ENCODE results near the gene H6PD.
"Not testable (repeated sequence)": the region's sequence is repeated elsewhere in the genome, so short reads cannot be mapped to it uniquely, and the experiment has no call there.

The H6PD gene

DNA sequence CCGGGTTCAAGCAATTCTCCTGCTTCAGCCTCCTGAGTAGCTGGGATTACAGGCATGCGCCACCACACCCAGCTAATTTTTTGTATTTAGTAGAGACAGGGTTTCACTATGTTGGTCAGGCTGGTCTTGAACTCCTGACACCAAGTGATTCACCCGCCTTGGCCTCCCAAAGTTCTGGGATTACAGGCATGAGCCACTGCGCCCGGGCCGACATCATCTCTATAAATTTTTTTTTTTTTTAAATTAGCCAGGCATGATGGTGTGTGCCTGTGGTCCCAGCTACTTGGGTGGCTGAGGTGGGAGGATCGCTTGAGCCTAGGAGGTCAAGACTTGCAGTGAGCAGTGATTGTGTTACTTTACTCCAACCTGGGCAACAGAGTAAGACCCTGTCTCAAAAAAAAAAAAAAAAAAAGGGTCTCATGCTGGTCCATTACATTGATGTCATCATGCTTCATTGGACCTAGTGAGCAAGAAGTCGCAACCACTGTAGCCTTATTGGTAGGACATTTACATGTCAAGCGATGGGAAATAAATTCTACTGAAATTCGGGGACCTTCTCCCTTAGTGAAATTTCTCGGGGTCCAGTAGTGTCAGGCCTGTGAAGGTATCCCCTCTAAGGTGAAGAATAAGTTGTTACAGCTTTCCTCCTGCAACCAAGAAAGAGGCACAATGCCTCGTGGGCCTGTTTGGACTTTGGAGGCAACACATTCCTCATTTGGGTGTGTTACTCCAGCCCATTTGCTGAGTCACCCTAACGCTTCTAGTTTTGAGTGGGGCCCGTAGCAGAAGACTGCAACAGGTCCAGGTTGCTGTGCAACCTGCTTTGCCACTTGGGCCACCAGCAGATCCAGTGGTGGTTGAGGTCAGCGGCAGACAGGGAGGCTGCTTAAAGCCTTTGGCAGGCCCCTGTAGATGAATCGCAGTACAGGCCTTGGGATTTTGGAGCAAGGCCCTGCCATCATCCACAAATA, 65.3 kb downstream of the H6PD start:
- not testable (repeated sequence) for DNase-seq (ENCODE audit: low read depth)

DNA sequence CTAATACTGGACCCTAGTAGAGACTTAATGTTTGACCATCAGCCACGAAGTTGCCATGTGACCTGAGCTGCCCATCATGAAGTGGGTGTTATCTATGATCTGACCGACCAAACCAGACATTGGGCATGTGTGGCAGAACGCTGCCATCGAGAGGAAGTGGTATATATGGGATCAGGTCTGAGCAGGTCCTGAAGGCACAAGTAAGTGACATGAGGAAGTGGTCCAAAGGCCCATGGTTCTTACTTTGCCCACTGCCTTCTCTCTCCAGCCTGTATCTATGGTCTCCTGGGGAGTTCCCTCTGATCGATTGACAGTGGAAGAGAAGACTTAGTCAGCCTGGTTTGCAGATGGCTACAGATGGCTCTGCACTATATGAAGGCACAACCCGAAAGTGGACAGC, 66.0 kb downstream of the H6PD start:
- no peak for DNase-seq (ENCODE audit: low read depth)

DNA sequence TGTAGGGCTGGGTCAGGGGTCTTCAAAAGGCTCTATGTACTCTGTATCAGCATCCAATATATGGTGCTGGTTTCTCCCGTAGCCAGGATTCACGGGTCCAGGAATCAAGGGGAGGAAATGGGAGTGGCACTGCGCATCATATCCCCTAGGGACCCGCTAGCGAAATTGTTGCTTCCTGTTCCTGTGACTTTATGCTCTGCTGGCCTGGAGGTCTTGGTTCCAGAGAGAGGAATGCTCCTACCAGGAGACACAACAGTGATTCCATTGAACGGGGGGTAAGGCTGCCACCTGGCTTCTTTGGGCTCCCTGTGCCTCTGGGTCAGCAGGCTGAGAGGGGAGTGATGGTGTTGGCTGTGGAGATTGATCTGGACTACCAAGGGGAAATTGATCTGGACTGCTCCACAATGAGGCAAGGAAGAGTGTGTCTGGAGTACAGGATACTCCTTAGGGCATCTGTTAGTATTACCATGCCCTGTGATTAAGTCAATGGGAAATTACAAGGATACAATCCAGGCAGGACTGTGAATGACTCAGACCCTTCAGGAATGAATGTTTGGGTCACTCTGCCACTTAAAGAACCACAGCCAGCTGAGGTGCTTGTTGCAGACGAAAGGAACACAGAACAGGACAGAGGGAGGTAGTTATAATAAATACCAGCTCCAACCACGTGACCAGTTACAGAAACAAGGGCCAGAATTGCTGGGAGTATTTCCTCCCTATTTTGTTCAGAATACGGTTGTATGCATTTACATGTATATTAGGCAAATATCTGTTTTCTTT, 68.4 kb downstream of the H6PD start:
- no peak for DNase-seq (ENCODE audit: low read depth)

DNA sequence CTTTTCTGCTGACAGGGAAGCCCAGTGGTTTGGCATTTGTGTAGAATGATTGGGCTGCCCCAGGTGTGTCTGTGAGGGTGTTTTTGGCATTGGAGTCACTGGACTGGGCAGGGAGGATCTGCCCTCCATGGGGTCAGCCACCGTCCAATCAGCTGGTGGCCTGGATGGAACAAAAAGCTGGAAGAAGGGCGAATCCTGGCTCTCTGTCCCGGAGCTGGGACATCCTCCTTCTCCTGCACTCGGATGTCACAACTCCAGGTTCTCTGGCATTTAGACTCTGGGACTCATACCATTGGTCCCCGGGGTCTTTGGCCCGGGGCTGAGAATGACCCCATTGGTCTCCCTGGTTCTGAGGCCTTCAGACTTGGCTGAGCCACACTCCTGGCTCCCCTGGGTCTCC, 69.3 kb downstream of the H6PD start:
- no peak for DNase-seq (ENCODE audit: low read depth)

DNA sequence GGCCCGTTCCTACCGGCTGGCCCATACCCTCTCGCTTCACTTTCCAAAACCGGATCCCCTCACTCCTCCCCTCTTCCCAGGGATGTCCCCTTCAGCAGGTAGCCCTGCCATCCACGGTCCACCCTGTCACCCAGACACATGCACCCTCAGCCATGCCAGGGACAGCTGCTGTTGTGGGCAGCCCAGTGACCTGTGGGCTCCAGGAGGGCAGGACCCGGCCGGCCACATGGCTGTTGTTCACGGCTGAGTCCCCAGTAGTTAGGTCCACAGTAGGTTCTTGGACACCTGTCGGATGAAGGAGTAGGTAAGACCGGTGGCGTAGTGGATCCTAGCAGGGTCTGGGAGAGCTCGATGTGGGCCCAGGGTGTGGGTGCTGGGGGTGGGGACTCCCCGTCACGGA, 70.6 kb downstream of the H6PD start:
- no peak for DNase-seq (ENCODE audit: low read depth)

DNA sequence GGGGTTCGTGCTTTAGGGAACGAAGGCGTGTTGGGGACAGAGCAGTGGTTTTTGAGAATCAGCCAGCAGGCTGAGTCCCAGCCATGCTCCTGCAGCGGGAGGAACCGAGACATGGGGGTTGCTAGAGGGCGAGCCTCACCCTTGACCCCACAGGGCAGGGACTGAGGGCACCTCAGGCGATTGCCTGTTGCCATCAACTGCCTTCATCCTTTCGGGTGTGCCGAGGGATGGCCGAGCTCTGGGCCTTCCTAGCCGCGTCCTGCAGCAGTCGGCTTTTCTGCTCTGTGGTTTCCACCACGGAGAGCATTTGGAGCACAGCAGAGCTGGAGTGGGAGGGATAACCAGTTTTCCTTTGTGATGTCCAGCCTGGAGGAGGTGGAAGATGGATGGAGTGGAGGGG, 71.4 kb downstream of the H6PD start:
- no peak for DNase-seq (ENCODE audit: low read depth)

DNA sequence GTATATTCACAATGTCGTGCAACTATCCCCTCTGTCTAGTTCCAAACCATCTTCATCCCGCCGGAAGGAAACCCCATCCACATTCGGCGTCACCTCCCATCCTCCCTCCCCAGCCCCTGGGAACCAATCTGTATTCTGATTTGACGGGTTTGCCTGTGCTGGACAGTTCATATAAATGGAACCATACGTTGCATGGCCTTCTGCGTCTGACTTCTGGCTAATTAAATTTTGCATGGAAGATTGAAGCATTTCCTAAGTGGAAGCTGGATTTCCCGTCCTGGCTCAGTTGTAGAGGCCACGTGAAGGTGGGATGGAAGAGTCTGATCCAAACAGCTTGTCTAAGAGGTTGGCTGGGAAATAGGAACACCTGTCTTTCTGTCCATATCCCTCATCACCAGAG, 72.7 kb downstream of the H6PD start:
- no peak for DNase-seq (ENCODE audit: low read depth)

DNA sequence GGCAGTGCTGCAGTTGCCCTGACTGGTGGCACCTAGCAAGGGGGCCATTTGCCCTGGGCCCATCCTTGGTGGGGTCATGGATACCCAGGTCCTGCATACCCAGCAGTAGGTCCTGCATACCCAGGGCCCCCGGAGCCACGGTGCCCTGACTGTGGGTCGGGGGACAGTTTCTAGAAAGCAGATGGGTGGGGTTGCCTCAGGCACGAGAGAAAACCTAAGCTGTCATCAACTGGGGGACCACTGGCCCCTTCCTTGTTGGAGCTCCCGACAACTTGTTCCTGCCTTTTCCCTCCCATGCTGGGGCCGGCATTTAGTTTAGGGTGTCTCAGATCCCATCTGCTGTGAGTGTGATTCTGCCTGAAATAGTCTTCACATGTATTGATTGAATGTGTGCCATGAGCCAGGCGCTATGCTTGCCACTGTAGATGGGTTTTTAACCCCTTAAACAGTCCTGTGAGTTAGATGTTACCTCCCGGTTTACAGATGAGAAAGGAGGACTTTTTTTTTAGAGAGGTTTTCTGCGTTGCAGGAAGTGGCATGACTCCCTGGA, 73.7 kb downstream of the H6PD start:
- DNase-seq (ENCODE audit: low read depth), result no peak

DNA sequence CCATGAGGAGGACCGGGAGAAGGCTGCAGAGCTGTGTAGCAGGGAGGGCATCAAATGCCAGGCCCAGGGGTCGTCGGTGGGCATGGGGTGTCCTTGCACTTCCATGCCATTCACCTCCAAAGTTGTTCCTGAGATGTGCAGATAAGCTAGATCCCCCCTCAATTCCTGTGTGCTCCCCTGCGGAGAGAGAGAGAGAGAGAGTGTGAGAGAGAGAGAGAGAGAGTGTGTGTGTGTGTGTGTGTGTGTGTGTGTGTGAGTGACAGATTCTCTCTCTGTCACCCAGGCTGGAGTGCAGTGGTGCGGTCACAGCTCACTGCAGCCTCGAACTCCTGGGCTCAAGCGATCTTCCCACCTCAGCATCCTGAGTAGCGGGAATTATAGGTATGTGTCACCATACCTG, 74.5 kb downstream of the H6PD start:
- DNase-seq (ENCODE audit: low read depth), result no peak

DNA sequence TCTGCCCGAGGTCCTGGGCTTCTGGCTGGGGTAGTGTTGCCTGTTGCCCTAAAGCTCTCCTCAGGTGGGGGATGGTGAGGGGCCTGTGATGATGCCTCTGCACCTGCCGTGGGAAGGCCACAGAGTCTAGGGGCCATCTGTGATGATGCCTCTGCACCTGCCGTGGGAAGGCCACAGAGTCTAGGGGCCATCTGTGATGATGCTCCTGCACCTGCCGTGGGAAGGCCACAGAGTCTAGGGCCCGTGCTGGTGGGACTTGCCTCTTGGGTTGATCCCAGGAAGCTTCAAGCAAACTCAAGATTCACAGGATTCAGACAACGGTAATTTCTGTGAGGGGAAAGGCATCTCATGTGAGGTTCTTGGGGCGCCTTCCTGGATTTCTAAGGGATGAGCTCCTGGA, 75.4 kb downstream of the H6PD start:
- no peak for DNase-seq (ENCODE audit: low read depth)

DNA sequence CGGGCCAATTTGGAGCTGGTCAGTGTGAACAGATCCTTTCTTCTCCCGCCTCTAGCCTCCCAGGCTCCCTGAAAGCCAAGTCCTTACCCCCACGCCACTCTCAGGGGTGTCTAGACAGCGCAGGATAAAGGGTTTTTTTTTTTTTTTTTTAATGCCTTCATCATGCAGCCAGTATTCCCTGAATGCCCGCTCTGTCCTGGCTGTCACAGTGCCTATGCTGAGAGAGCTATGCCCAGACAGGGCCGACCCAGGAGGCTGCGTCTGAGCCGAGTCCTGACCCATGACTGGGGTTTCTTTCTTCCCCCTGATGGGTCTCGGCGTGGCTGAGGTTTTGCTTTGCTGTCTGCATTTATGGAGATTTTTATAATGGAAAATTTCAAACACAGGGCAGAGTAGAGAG, 76.5 kb downstream of the H6PD start:
- no peak for DNase-seq (ENCODE audit: low read depth)

DNA sequence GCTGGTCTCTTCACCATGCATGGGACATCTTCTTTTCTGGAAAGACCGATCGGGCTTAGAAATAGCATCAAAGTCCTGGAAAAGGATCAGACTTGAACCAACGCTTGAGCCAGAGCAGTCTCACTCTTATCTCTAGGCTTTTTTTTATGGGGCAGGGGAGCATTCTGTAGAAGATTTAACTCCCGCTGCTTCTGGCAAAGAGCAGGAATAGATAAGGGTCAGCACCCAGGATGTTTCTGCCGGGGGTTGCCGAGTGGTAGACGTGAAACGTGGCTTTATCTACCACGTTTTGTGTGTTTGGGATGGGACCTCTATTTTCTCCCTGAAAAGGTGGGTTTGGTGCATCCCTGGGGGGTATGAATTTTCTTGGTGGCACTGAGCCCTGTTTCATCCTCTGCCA, 76.9 kb downstream of the H6PD start:
- DNase-seq (ENCODE audit: low read depth), result no peak

DNA sequence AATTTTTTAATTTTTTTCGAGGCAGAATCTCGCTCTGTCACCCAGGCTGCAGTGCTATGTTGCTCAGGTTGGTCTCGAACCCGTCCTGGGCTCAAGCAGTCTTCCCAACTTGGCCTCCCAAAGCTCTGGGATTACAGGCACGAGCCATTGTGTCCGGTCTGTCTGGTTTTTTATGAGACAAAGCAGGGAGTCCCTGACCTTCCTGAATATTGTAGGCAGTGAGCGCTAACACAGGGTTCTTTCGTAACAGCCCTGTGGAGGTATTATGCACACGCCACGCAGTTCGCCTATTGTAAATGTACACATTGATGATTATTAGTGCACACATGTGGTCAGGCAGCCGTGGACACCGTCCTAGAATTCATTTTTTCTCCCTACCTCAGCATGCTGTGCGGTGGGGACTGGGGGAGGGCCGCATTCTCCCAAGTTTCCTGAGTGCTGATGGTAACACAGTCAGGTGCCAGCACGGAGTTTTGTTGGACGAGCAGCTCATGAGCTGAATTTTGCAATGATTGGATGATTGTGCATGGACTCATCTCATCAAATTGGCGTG, 77.7 kb downstream of the H6PD start:
- DNase-seq (ENCODE audit: low read depth), result no peak

DNA sequence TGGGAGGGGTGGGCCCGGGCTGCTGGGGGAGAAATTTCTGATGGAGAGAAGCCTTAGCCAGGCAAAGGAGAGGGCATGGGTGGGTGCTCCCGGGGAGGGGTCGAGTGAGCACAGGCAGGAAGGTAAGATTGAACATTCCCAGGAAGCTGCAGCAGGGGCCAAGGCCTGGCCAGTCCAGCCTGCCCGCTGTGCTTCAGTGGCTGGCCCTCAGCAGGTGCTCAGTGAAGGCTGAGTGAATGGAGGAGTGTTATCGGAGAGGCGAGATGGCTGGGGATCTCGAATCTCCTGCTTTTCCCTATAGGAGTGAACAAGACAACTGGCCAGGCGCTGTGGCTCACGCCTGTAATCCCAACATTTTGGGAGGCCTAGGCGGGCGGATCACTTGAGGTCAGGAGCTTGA, 79.0 kb downstream of the H6PD start:
- no peak for DNase-seq (ENCODE audit: low read depth)

DNA sequence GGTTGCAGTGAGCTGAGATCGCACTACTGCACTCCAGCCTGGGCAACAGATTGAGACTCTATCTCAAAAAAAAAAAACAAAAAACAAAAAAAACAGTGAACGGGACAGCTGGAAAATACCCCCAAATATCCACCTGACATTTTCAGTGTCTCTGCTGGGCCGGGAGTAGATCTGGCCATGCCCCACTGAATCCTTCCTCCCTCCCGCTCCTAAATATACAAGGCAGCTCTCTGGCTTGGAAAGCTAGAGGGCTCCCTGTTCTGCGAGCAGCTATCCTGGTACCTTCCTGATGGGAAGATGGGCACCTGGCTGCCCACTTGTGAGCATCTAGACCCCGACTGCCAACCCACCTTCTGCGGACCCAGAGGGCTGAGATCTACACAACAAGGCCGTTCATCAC, 79.5 kb downstream of the H6PD start:
- no peak for DNase-seq (ENCODE audit: low read depth)

DNA sequence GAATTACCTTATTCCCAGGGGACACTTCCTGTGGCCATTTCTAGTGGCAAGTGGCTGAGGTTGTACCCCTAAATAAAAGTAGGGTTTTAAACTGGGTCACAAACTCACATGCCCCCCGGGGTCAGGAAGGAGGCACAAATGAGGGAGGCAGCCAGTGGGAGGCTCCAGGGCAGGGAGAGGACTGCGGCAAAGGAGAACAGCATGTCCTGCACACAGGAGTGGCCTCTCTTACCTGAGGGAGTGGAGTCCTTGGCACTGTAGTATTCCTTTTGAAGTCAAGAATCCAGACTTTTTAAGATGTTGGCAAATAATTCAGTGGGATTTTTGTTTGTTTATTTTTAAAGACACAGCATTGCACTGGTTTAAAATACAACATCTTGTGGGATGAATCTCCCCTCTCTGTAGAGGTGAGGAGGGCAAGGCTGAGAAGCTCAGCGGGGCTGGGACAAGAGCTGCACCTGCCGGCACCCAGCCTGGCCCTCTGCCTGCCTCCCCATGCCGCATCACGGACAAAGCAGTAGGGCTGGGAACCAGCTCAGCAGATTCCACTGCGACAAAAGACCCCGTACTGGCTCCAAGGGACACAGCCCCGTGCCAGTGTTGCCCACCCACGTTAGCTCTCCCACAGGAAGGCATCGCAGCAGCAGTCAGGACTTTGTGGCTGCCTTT, 80.3 kb downstream of the H6PD start:
- DNase-seq (ENCODE audit: low read depth), result no peak

DNA sequence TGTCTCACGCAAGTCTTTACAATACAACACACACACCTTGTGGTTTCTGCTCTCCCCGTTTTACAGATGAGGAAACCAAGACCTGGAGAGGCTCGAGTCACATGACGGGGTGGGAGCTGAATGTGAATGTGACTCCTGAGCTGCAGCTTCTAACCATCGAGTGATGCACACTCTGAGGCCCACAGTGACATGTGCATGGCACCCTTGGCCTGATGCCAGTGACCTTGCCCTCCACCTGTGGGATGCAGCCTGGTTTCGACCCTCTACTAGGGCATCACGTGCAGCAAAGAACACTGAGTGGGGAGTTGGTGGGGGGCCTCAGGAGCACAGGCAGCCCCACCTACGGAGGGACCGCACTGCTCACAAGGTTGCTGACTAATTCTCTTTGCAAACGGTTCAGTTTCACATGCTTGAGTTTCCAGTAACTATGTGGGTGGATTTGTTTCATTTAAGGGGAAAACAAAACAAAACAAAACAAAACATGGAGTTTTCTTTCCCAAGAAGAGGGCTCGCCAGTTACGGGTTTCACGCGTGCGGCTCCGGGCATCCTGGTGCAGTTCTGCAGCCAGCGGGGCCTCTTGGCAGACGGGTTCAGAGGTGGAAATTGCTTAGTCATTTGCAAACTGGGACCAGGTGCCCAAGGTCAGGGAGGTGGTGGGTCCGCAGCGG, 81.0 kb downstream of the H6PD start:
- DNase-seq (ENCODE audit: low read depth), result peak; percentile 53

DNA sequence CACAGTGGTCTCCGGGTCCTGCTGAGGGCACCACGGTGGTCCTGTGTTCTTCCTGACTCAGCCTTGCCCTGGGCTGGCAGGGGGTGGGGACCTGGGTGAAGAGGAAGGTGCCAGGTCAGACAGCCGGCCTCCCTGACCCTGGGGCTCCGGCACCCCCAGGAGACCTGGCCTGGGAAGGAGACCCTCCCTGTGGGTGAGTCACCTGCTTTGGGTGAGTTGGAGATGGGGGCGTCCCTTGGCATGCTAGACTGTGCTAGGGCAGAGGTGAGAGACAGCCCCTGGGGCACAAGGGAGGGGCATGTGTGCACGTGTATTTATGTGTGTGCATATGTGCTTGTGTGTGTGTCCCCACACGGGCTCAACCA, 81.5 kb downstream of the H6PD start:
- DNase-seq (ENCODE audit: low read depth), result no peak

DNA sequence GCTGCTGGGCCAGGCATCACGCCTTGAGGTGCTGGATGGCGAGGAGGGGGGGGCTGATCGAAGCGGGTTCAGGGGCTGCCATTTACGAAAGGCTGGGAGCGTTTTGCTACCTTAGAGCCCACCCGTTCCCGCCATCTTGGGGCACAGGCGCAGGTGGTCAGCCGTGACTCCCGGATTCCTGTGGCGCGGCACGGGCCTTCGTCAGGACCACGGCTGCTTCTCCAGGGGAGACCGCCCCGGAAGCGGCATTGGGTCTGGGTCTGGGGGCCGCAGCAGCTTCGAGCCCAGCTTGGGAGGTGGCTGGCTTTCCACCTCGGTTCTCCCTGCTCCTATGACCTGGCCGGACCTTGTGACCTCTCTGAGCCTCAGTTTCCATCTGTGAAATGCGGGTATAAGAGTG, 81.9 kb downstream of the H6PD start:
- DNase-seq (ENCODE audit: low read depth), result no peak

DNA sequence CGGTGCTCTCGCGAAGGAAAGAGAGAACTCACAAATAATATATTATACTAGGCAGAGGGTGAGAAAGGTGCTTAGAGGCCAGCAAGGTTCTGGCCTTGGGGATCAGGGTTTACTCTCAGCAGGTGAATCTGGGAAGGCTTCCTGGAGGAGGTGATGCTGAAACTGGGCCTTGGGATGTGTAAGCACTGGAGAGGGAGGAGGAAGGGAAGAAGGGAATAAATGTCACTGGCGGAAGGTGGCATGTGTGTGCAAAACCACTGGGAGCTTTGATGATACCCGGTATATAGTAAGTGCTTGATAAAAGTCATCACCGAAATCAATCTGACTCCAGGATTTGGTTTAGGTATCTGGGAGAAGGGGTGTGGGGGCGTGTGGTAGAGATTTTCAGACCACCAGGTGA, 82.5 kb downstream of the H6PD start:
- DNase-seq (ENCODE audit: low read depth), result no peak

DNA sequence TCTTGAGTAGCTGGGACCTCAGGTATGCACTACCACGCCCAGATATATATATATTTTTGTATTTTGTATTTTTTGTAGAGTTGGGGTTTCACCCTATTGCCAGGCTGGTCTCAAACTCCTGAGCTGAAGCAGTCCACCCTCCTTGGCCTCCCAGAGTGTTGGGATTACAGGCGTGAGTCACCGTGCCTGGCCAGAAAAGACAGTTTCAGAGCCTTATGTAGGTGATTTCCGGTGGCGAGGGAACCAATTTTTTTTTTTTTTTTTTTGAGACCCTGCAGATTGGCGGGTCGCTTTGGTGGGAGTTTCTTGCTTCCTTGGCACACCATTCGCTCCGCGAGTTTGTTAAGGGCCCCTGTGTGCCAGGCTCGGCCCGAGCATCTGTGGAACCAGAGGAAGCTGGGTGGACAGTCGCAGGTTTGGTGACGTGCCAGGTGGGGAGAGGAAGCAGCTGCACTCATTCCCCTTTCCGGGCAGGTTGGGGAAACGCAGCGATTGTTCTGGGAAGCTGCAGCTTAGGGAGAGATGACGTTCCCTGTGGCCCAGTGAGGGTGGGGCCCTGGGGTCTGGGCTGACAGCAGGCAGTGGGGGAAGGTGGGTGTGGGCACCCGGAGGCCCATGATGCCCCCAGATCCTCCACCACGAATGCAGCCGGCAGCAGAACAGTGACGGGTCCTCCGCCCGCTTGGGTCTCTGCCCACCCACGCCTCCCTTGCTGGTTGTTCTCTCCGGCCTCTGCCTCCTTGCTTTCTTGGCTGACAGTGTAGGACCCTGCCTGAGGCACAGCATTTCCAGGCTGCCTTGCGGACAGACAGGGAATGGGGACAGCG, 83.2 kb downstream of the H6PD start:
- DNase-seq (ENCODE audit: low read depth), result no peak
